Ovary (tissue), 3 donors: ENCODE data around the gene TNFRSF21.

Experiments
- EP300 ChIP-seq: sonication (generic); formaldehyde crosslinking; IDR thresholded peaks from one replicate; pipeline ENCODE4 v1.6.1; 2017; ENCODE audit warnings: antibody characterized with exemption
- POLR2A ChIP-seq: fragments of 450-650 bp; IDR thresholded peaks from one replicate; pipeline ENCODE4 v1.6.1; 2017; ENCODE audit warnings: antibody characterized with exemption, mild to moderate bottlenecking, moderate library complexity
- TF ChIP-seq, protein P1 (sequence below), 3 donors: fragments of 450-650 bp in 2 of 3; fragments of 200-600 bp in 1 of 3; IDR thresholded peaks; one replicate each; pipeline versions ENCODE4 v1.5.1 to v1.8.0; 2016 to 2022; ENCODE audit warnings: antibody characterized with exemption in 3 of 3, mild to moderate bottlenecking in 1 of 3
- donor health status: DM: no; HTN: no; CAD: no.

DNA sequence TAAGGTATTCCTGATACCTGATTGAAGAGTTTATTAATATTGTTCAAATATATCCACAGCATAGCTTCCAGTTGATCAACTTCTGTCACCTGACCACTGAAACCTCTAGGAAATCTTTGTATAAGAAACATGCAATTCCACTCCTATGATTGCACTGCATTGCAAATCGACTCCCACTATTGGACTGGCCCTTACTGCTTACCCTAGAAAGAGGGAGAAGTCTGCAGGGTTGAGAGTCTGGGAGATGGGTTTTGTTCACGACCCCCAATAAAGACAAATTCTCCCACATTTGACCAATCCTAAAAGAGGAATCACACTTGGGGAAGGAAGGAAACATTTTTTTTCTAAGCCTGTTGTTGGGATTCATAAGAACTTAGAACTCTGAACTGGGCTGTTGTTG lies 43.7 kb downstream of the TNFRSF21 start:
- TF ChIP-seq, protein P1, sequence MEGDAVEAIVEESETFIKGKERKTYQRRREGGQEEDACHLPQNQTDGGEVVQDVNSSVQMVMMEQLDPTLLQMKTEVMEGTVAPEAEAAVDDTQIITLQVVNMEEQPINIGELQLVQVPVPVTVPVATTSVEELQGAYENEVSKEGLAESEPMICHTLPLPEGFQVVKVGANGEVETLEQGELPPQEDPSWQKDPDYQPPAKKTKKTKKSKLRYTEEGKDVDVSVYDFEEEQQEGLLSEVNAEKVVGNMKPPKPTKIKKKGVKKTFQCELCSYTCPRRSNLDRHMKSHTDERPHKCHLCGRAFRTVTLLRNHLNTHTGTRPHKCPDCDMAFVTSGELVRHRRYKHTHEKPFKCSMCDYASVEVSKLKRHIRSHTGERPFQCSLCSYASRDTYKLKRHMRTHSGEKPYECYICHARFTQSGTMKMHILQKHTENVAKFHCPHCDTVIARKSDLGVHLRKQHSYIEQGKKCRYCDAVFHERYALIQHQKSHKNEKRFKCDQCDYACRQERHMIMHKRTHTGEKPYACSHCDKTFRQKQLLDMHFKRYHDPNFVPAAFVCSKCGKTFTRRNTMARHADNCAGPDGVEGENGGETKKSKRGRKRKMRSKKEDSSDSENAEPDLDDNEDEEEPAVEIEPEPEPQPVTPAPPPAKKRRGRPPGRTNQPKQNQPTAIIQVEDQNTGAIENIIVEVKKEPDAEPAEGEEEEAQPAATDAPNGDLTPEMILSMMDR (IDR thresholded peaks at IDR 0.05): no peak
- TF ChIP-seq POLR2A (no peak), EP300 (no peak)
